Karpas-422 (cell line): ENCODE data around the gene CERT1. TPM values are rescaled to one million over a fixed set of nuclear protein-coding genes. Genes with fewer than 3 reads are reported as not detected.
"Not testable (repeated sequence)": the region's sequence is repeated elsewhere in the genome, so short reads cannot be mapped to it uniquely, and the experiment has no call there.

Experiments used
- DNase-seq: peaks from one replicate; pipeline ENCODE4 v3.0.0-alpha.2; 2015
- H2AFZ ChIP-seq: fragments of 200-600 bp; sonication (generic); 2 replicates; pipeline ENCODE4 v1.6.1; 2014; ENCODE audit warnings: antibody characterized with exemption, low read length, mixed read lengths
- H3K27ac ChIP-seq: fragments of 200-600 bp; sonication (generic); 2 replicates; pipeline ENCODE4 v1.5.1; 2014; ENCODE audit warnings: mild to moderate bottlenecking, low read length, moderate library complexity
- H3K27me3 ChIP-seq: fragments of 200-600 bp; sonication (generic); 2 replicates; pipeline ENCODE4 v1.6.1; 2014; ENCODE audit warnings: low read length, mixed read lengths
- H3K36me3 ChIP-seq: fragments of 200-600 bp; sonication (generic); 2 replicates; pipeline ENCODE4 v1.6.1; 2014; ENCODE audit warnings: low read length, mixed read lengths; ENCODE audit not compliant: insufficient read depth
- H3K4me1 ChIP-seq: fragments of 200-600 bp; sonication (generic); 2 replicates; pipeline ENCODE4 v1.6.1; 2014; ENCODE audit warnings: mild to moderate bottlenecking, low read length, mixed read lengths
- H3K4me2 ChIP-seq: fragments of 200-600 bp; sonication (generic); 2 replicates; pipeline ENCODE4 v1.6.1; 2014; ENCODE audit warnings: low read length, low read depth, mild to moderate bottlenecking; ENCODE audit not compliant: poor library complexity, severe bottlenecking
- H3K4me3 ChIP-seq: fragments of 200-600 bp; sonication (generic); 2 replicates; pipeline ENCODE4 v1.5.1; 2014; ENCODE audit warnings: mild to moderate bottlenecking, antibody characterized with exemption, low read length, mixed read lengths
- H3K79me2 ChIP-seq: fragments of 200-600 bp; sonication (generic); 2 replicates; pipeline ENCODE4 v1.6.1; 2014; ENCODE audit warnings: mild to moderate bottlenecking, low read length, mixed read lengths
- H3K9ac ChIP-seq: fragments of 200-600 bp; sonication (generic); 2 replicates; pipeline ENCODE4 v1.6.0; 2014; ENCODE audit warnings: low read length
- H3K9me2 ChIP-seq: fragments of 200-600 bp; sonication (generic), shearing (Covaris generic); replicated peaks from 2 replicates; pipeline ENCODE4 v1.6.0; 2014; ENCODE audit warnings: mild to moderate bottlenecking, low read length, moderate library complexity; ENCODE audit not compliant: insufficient read depth
- H3K9me3 ChIP-seq: fragments of 300-700, 200-600 bp; sonication (generic); 2 replicates; pipeline ENCODE4 v1.6.1; 2014; ENCODE audit warnings: low read length, mixed read lengths
- H4K20me1 ChIP-seq: fragments of 200-600 bp; sonication (generic); 2 replicates; pipeline ENCODE4 v1.6.1; 2014; ENCODE audit warnings: mild to moderate bottlenecking, antibody characterized with exemption, low read length, low read depth; ENCODE audit not compliant: insufficient read depth
- total RNA-seq: library from RNA; depleted of rRNA; stranded (reverse); fragments of >200 nt; shearing (Covaris generic); gene quantifications from 2 replicates; pipeline ENCODE4 v1.2.3, GENCODE V29; 2014; ENCODE audit warnings: low replicate concordance

Gene CERT1
- total RNA-seq, 1 experiment from 2014 or later, result 49.8 TPM

DNA sequence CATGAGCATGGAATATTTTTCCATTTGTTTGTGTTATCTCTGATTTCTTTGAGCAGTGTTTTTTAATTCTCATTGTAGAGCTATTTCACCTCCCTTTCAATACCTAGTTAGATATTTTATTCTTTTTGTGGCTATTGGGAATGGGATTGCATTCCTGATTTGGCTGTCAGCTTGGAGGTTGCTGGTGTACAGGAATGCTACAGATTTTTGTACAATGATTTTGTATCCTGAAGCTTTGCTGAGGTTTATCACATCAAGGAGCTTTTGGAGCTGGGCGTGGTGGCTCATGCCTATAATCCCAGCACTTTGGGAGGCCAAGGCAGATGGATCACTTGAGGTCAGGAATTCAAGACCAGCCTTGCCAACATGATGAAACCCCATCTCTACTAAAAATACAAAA is 22.3 kb upstream of the CERT1 start:
- H3K9me3 ChIP-seq, H3K4me2 ChIP-seq, H3K36me3 ChIP-seq, H3K27me3 ChIP-seq, H3K4me1 ChIP-seq, H3K9me2 ChIP-seq, H3K27ac ChIP-seq, DNase-seq, H3K4me3 ChIP-seq, H4K20me1 ChIP-seq, H2AFZ ChIP-seq, H3K9ac ChIP-seq: not testable (repeated sequence)
- peaks cover 81% of the 10 kb centered on the region for H3K79me2 ChIP-seq

DNA sequence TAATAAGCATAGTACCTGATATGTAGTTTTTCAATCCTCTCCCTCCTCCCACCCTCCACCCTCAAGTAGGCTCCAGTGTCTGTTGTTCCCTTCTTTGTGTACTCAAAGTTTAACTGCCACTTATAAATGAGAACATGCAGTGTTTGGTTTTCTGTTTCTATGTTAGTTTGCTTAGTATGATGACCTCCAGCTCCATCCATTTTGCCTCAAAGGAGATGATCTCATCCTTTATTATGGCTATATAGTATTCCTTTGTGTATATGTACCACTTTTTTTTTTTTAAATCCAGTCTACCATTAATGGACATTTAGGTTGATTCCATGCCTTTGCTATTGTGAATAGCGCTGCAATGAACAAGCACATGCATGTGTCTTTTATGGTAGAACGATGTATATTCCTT is 20.8 kb upstream of the CERT1 start:
- Histone ChIP-seq H4K20me1 (no peaks in the 10 kb centered on the region), H3K9me3 (peaks cover 4% of the 10 kb centered on the region; the same call in 1 of the 2 replicates), H3K9me2 (no peaks in the 10 kb centered on the region), H3K27me3 (no peaks in the 10 kb centered on the region), H2AFZ (no peak overlapping the region), H3K9ac (no peak overlapping the region), H3K4me3 (no peak overlapping the region), H3K79me2 (peaks cover 84% of the 10 kb centered on the region), H3K4me1 (no peaks in the 10 kb centered on the region), H3K36me3 (no peaks in the 10 kb centered on the region; the same call in 1 of the 2 replicates), H3K27ac (no peak overlapping the region), H3K4me2 (no peak overlapping the region)
- no peak for DNase-seq

DNA sequence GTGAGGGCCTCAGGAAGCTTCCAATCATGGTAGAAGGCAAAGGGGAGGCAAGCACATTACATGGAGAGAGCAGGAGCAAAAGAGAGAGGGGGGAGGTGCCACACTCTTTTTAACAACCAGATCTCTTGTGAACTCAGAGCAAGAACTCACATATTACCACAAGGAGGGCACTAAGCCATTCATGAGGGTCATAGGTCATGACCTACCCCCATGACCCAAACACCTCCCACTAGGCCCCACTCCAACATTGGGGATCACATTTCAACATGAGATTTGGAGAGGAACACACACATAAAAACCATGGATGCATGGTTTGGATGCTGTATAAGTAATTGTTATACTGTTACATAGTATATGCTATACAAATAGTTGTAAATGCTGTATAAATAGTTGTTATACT is 17.8 kb upstream of the CERT1 start:
- DNase-seq, result no peak
- Histone ChIP-seq H3K9ac (no peak overlapping the region), H3K4me2 (no peak overlapping the region), H4K20me1 (no peaks in the 10 kb centered on the region), H3K36me3 (no peaks in the 10 kb centered on the region; the same call in 1 of the 2 replicates), H3K4me3 (no peak overlapping the region), H3K27me3 (no peaks in the 10 kb centered on the region), H3K79me2 (peaks cover 82% of the 10 kb centered on the region), H3K4me1 (peaks cover 20% of the 10 kb centered on the region), H3K9me2 (no peaks in the 10 kb centered on the region), H3K9me3 (peaks cover 4% of the 10 kb centered on the region; the same call in 1 of the 2 replicates), H3K27ac (no peak overlapping the region), H2AFZ (no peak overlapping the region)

DNA sequence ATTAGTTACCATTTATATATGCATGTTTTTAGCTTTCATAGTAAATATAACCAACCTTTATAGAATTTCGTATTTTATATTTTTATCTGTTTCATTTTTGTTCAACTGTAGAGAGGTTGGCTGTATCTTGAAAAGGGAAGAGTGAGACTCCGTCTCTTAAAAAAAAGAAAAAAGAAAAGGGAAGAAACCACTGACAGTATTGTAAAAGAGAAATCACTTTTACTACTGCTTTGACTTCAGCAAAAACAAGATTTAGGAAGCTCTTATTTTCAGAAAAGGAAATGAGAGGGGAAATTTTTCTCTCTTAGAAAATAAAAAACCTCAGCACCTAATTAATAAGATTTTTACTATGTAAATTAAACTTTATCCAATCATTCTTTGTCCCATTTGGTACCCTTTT is 14.6 kb upstream of the CERT1 start:
- Histone ChIP-seq H3K4me1 (peaks cover 30% of the 10 kb centered on the region), H3K4me3 (no peak overlapping the region), H3K9ac (no peak overlapping the region), H3K27me3 (no peaks in the 10 kb centered on the region), H2AFZ (no peak overlapping the region), H3K4me2 (peak overlapping the region; percentile 25), H4K20me1 (no peaks in the 10 kb centered on the region), H3K36me3 (peaks cover 10% of the 10 kb centered on the region), H3K27ac (no peak overlapping the region), H3K9me2 (no peaks in the 10 kb centered on the region), H3K79me2 (peaks cover 81% of the 10 kb centered on the region), H3K9me3 (peaks cover 13% of the 10 kb centered on the region)
- no peak for DNase-seq

DNA sequence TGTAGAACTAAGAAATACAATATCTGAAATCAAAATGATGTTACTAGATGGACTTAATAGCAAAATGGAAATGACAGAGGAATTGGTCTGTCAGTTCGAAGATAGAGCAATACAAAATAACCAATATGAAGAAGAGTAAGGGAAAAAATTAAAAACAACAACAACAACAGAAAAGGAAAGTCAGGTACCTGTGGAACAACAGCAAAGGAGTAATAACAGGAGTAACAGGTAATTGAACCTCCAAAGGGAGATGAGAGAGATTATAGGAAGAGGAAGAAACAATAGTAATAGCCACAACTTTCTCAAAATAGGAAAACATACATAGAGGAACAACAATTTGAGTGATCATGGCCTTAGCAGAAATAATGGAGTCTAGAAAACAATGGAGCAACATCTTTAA is 13.9 kb upstream of the CERT1 start:
- Histone ChIP-seq H3K9ac (no peak overlapping the region), H3K36me3 (peaks cover 17% of the 10 kb centered on the region), H3K9me3 (peaks cover 20% of the 10 kb centered on the region), H3K27ac (no peak overlapping the region), H3K4me2 (peak overlapping the region; percentile 1), H3K4me1 (peaks cover 30% of the 10 kb centered on the region), H3K9me2 (no peaks in the 10 kb centered on the region), H2AFZ (no peak overlapping the region), H3K4me3 (no peak overlapping the region), H3K79me2 (peaks cover 88% of the 10 kb centered on the region), H3K27me3 (no peaks in the 10 kb centered on the region), H4K20me1 (no peaks in the 10 kb centered on the region)
- DNase-seq, result no peak

DNA sequence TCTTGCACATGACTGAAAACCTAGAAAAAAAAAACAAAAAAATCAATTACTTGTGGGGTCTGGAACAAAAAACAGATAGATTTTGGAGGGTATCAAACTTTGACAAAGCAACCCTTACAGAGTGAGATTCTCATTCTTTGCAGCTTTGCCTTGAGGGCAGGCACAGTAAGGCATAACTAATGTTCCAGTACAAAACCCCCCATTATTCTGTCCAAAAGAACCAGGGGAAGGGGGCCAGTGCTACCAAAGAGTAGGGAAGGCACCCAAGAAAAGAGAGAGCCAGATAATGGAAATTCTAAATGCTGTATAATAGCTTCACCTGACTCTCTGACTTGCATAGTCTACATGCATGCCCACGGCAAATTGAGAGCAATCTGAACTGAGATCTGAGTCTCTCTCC is 13.2 kb upstream of the CERT1 start:
- Histone ChIP-seq H3K4me1 (peaks cover 30% of the 10 kb centered on the region), H3K79me2 (peaks cover 92% of the 10 kb centered on the region), H3K27ac (no peak overlapping the region), H3K4me3 (no peak overlapping the region), H3K27me3 (no peaks in the 10 kb centered on the region), H3K9ac (no peak overlapping the region), H3K4me2 (no peak overlapping the region), H4K20me1 (no peaks in the 10 kb centered on the region), H3K9me3 (peaks cover 26% of the 10 kb centered on the region), H3K9me2 (no peaks in the 10 kb centered on the region), H2AFZ (no peak overlapping the region), H3K36me3 (peaks cover 24% of the 10 kb centered on the region)
- no peak for DNase-seq

DNA sequence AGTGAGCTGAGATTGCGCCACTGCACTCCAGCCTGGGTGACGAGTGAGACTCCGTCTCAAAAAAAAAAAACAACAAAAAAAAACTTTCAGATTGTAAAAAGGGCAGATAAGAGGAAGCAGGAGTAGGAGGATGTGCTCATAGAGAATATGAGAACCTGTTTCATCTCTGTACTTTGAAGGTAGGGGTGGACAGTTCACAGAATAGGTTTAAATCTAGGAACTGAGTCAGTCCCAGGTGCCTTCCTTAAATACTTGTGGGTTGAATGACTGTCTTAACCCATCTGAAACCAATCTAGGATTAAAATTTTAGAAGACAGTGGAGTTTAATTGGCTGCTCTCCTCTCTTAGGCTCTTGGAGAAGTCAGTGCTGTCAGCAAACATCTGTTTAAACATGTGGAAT is 12.6 kb upstream of the CERT1 start:
- no peak overlapping the region for H3K9ac ChIP-seq
- H3K4me3 ChIP-seq, result no peak overlapping the region
- H3K9me2 ChIP-seq, result no peaks in the 10 kb centered on the region
- H3K4me2 ChIP-seq, result peak overlapping the region; percentile 21
- H3K79me2 ChIP-seq, result peaks cover 94% of the 10 kb centered on the region
- H3K27me3 ChIP-seq, result no peaks in the 10 kb centered on the region
- no peak overlapping the region for H2AFZ ChIP-seq
- H3K9me3 ChIP-seq, result peaks cover 28% of the 10 kb centered on the region
- H3K27ac ChIP-seq, result no peak overlapping the region
- peak; percentile 53 for DNase-seq
- peaks cover 30% of the 10 kb centered on the region for H3K4me1 ChIP-seq
- peaks cover 29% of the 10 kb centered on the region for H3K36me3 ChIP-seq
- H4K20me1 ChIP-seq, result no peaks in the 10 kb centered on the region

DNA sequence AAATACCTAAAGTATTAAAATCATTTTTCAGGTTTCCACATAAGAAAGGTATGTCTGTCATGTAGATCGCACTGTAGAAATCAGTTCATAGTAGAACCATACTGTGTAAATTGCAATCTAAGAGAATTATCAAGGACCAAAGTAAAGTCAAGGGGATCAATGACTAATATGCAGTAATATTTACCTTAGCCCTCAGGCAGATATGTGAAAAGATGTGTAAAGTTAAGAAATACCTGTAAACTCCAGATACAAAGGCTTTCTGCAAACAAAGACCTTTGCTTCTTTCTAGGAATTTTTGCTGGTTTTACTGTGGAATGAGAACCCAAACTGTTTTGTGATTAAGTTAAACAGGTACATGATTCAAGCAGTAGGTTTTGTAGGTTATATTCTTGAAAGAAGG is 11.8 kb upstream of the CERT1 start:
- Histone ChIP-seq H2AFZ (no peak overlapping the region), H3K36me3 (peaks cover 30% of the 10 kb centered on the region), H3K4me2 (peak overlapping the region; percentile 21), H3K9me3 (peaks cover 31% of the 10 kb centered on the region), H3K27me3 (no peaks in the 10 kb centered on the region), H3K9me2 (no peaks in the 10 kb centered on the region), H3K79me2 (peaks cover 94% of the 10 kb centered on the region), H3K9ac (no peak overlapping the region), H3K4me3 (no peak overlapping the region), H4K20me1 (no peaks in the 10 kb centered on the region), H3K27ac (no peak overlapping the region), H3K4me1 (peaks cover 30% of the 10 kb centered on the region)
- DNase-seq, result no peak

DNA sequence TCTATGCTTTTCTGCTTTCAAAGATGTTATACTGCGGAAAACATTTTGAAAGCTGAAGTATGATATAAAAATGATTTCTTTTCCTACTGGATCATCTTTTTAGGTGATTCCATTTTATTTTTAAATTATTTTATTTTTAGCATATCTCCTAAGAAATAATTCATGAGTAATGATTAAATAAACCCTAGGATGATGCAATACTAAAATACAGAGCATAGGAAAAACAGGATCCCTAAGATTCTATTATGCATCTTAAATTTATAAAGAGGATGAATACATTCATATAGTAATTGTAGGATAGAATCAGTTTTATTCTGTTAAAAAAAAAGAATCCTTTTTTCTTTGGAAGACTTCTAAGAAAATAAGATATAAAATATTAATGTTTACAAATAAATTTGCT is 11.1 kb upstream of the CERT1 start:
- Histone ChIP-seq H4K20me1 (no peaks in the 10 kb centered on the region), H3K4me1 (peaks cover 30% of the 10 kb centered on the region), H3K4me2 (no peak overlapping the region), H3K36me3 (peaks cover 30% of the 10 kb centered on the region), H3K9ac (no peak overlapping the region), H3K27ac (no peak overlapping the region), H2AFZ (no peak overlapping the region), H3K79me2 (peaks cover 95% of the 10 kb centered on the region), H3K9me2 (no peaks in the 10 kb centered on the region), H3K27me3 (no peaks in the 10 kb centered on the region), H3K9me3 (peaks cover 31% of the 10 kb centered on the region), H3K4me3 (no peak overlapping the region)
- no peak for DNase-seq
